GM10266 (cell line): ENCODE data around the gene ZNF804A.

Experiments
- DNase-seq: peaks from one replicate; pipeline ENCODE4 v3.0.0; 2012; ENCODE audit errors: extremely low spot score
- TF ChIP-seq, protein P1 (sequence below): IDR thresholded peaks from 2 replicates; pipeline ENCODE4 v1.5.1; 2012; ENCODE audit warnings: mild to moderate bottlenecking, low read depth; ENCODE audit not compliant: control insufficient read depth, insufficient read depth; ENCODE audit errors: missing control alignments

ZNF804A gene

GRCh38 chr2:184834699-184835397, 236.5 kb downstream of the ZNF804A start:
- DNase-seq = no peak
- TF ChIP-seq, protein P1, sequence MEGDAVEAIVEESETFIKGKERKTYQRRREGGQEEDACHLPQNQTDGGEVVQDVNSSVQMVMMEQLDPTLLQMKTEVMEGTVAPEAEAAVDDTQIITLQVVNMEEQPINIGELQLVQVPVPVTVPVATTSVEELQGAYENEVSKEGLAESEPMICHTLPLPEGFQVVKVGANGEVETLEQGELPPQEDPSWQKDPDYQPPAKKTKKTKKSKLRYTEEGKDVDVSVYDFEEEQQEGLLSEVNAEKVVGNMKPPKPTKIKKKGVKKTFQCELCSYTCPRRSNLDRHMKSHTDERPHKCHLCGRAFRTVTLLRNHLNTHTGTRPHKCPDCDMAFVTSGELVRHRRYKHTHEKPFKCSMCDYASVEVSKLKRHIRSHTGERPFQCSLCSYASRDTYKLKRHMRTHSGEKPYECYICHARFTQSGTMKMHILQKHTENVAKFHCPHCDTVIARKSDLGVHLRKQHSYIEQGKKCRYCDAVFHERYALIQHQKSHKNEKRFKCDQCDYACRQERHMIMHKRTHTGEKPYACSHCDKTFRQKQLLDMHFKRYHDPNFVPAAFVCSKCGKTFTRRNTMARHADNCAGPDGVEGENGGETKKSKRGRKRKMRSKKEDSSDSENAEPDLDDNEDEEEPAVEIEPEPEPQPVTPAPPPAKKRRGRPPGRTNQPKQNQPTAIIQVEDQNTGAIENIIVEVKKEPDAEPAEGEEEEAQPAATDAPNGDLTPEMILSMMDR = no peak

DNA sequence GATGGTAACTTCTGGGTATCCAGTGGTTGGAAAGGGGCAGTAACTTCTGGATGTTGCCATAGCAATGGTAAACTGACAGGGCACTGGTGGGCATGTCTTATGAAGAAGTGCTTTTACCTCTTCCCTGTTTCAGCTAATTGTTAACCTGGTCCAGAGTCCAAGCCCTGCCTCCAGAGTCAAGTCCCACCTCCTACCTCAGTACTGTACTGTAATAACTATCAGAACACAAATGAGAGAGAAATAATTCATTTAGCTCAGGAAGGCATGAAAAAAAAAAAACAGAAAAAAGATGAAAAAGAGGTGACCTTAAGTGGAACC, 237.0 kb downstream of the ZNF804A start:
- TF ChIP-seq, protein P1 = no peak
- DNase-seq = no peak

GRCh38 chr2:184847331-184847730, 249.0 kb downstream of the ZNF804A start:
- TF ChIP-seq, protein P1 = no peak

DNA sequence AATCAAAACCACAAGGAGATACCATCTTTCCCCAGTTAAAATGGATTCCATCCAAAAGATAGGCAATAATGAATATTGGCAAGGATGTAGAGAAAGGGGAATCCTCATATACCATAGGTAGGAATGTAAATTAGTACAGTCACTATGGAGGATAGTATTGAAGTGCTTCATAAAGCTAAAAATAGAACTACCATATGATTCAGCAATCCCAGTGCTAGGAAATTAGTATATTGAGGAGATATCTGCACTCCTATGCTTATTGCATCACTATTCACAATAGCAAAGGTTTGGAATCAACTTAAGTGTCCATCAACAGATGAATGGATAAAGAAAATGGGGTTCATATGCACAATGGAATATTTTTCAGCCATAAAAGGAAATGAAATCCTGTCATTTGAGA, 251.2 kb downstream of the ZNF804A start:
- DNase-seq = no peak
- TF ChIP-seq, protein P1 = no peak

More at GRCh38 chr2:184847331-184847730, 249.0 kb downstream of the ZNF804A start:
- no peak for DNase-seq

GRCh38 chr2:184851576-184851975, 253.2 kb downstream of the ZNF804A start:
- TF ChIP-seq, protein P1 = no peak
- no peak for DNase-seq

- TF ChIP-seq, protein P1 = no peak
These were observed 260.9 kb downstream of the ZNF804A start for GRCh38 chr2:184859187-184859586.

DNA sequence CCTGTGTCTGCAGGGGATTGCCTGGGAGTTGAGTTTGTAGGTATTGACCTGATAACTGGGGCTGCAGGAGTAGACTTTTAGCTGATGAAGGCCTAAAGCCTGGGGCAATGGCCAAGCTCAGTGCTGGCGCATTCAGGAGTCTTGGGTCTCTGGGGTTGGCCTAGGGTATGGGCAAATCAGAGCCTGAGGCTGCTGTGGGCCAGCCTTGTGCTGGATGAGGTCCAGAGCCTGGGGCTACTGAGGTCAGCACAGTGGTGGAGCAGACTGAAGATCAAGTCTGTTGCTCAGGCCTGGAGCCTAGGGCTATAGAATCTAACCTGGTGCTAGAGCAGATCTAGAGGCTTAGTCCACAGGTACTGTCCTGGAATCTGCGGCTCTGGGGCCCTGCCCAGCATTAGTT, 262.4 kb downstream of the ZNF804A start:
- TF ChIP-seq, protein P1 = no peak
- DNase-seq = no peak

More at GRCh38 chr2:184859187-184859586, 260.9 kb downstream of the ZNF804A start:
- DNase-seq = no peak
